MCF 10A (cell line): ENCODE measurements around the gene OSBPL9. TPM values are rescaled to one million over a fixed set of nuclear protein-coding genes. Genes with fewer than 3 reads are reported as not detected.
A peak's percentile ranks its signal among the peaks of the same experiment; 100 is the strongest.

Experiments
- BruUV-seq: library from RNA; stranded (reverse); fragments of 400-500 nt; replicated peaks from 2 replicates; lab custom pipeline; 2021; lab: Mats Ljungman, UMichigan
- CTCF ChIA-PET: fragments of 300-600 bp; sonication (Branson Sonifier 250); formaldehyde crosslinking; extraction: SDS; loops from one replicate; lab custom pipeline; 2021; ENCODE audit warnings: antibody characterized with exemption, inconsistent platforms; lab: Yijun Ruan, JAX
- POLR2A ChIA-PET: fragments of 300-600, 350-650 bp; sonication (Branson Sonifier 250); formaldehyde crosslinking; extraction: SDS; loops from one replicate; lab custom pipeline; 2020; ENCODE audit warnings: antibody characterized with exemption, inconsistent platforms; lab: Yijun Ruan, JAX
- DNase-seq: peaks from one replicate; pipeline ENCODE4 v3.0.0-alpha.2; 2018; ENCODE audit not compliant: unreplicated experiment
- H3K27ac Mint-ChIP-seq: one replicate; pipeline ENCODE4 v1.8.0; 2022; ENCODE audit warnings: mild to moderate bottlenecking, low read depth, mixed read lengths; ENCODE audit not compliant: unreplicated experiment
- H3K27me3 Mint-ChIP-seq: one replicate; pipeline ENCODE4 v1.8.0; 2022; ENCODE audit warnings: mixed read lengths; ENCODE audit not compliant: insufficient read depth, unreplicated experiment
- H3K36me3 Mint-ChIP-seq: one replicate; pipeline ENCODE4 v1.8.0; 2022; ENCODE audit warnings: mild to moderate bottlenecking, moderate library complexity, mixed read lengths; ENCODE audit not compliant: insufficient read depth, unreplicated experiment
- H3K4me1 Mint-ChIP-seq: one replicate; pipeline ENCODE4 v1.8.0; 2022; ENCODE audit warnings: mixed read lengths; ENCODE audit not compliant: insufficient read depth, unreplicated experiment
- H3K4me3 Mint-ChIP-seq: one replicate; pipeline ENCODE4 v1.8.0; 2022; ENCODE audit warnings: mild to moderate bottlenecking, moderate library complexity, mixed read lengths; ENCODE audit not compliant: unreplicated experiment
- H3K9me3 Mint-ChIP-seq: one replicate; pipeline ENCODE4 v1.8.0; 2022; ENCODE audit warnings: mixed read lengths; ENCODE audit not compliant: unreplicated experiment
- CTCF ChIP-seq: fragments of 200-600 bp; IDR thresholded peaks from one replicate; pipeline ENCODE4 v1.8.0; 2022; ENCODE audit warnings: antibody characterized with exemption, mild to moderate bottlenecking; ENCODE audit not compliant: unreplicated experiment
- intact Hi-C: fragments of 100-400 bp; cut with micrococcal nuclease; formaldehyde crosslinking; loops from 2 replicates; pipeline ENCODE4 v1.14.1; 2022
- total RNA-seq: library from RNA; stranded (reverse); gene quantifications from 2 replicates; pipeline ENCODE4 v1.2.3, GENCODE V29; 2022

The OSBPL9 gene
- total RNA-seq, 1 experiment from 2014 or later = 51.7 TPM

- intact Hi-C loops = no loop called here
- no peak for TF ChIP-seq CTCF
- POLR2A ChIA-PET = interaction anchor here (0.7 to 1.0 kb wide), 2 partner anchors 19 to 134 kb away, joined by 3 to 4 read pairs; no protein-coding TSS in a partner anchor
- Mint-ChIP-seq H3K27ac (no peak overlapping the region), H3K4me1 (peaks cover 17% of the 10 kb centered on the region), H3K27me3 (no peaks in the 10 kb centered on the region), H3K36me3 (peaks cover 20% of the 10 kb centered on the region), H3K9me3 (no peaks in the 10 kb centered on the region), H3K4me3 (no peak overlapping the region)
- BruUV-seq = no TSS peak
- CTCF ChIA-PET = no interaction called here
- no peak for DNase-seq
Observed at GRCh38 chr1:51745304-51745570, 128.3 kb downstream of the OSBPL9 start.

GRCh38 chr1:51749151-51749550, 132.3 kb downstream of the OSBPL9 start:
- POLR2A ChIA-PET = interaction anchor here (1.9 kb wide), 1 partner anchor 11 kb away, joined by 8 read pairs; no protein-coding TSS in a partner anchor

GRCh38 chr1:51750218-51750617, 133.3 kb downstream of the OSBPL9 start:
- intact Hi-C loops = no loop called here
- no peak overlapping the region for H3K4me3 Mint-ChIP-seq
- peaks cover 1% of the 10 kb centered on the region for H3K4me1 Mint-ChIP-seq
- H3K27ac Mint-ChIP-seq = no peak overlapping the region
- no peaks in the 10 kb centered on the region for H3K27me3 Mint-ChIP-seq
- DNase-seq = peak; percentile 35
- no TSS peak for BruUV-seq
- CTCF ChIA-PET = interaction anchor here (1.4 to 1.6 kb wide), 2 partner anchors 13 to 19 kb away, joined by 5 to 6 read pairs; no protein-coding TSS in a partner anchor
- H3K36me3 Mint-ChIP-seq = peaks cover 30% of the 10 kb centered on the region
- no peaks in the 10 kb centered on the region for H3K9me3 Mint-ChIP-seq
- TF ChIP-seq CTCF = no peak
- POLR2A ChIA-PET = interaction anchor here (0.8 to 1.9 kb wide), 5 partner anchors 8 to 60 kb away, joined by 3 to 8 read pairs (median 4); no protein-coding TSS in a partner anchor

More at GRCh38 chr1:51749151-51749550, 132.3 kb downstream of the OSBPL9 start:
- CTCF ChIA-PET = interaction anchor here (0.7 to 1.6 kb wide), 3 partner anchors 12 to 388 kb away, joined by 5 read pairs; no protein-coding TSS in a partner anchor
- H3K27ac Mint-ChIP-seq = no peak overlapping the region
- intact Hi-C loops = no loop called here
- no peaks in the 10 kb centered on the region for H3K9me3 Mint-ChIP-seq
- no peak for TF ChIP-seq CTCF
- no peak overlapping the region for H3K4me3 Mint-ChIP-seq
- no peaks in the 10 kb centered on the region for H3K27me3 Mint-ChIP-seq
- BruUV-seq = no TSS peak
- H3K4me1 Mint-ChIP-seq = peaks cover 7% of the 10 kb centered on the region
- peaks cover 24% of the 10 kb centered on the region for H3K36me3 Mint-ChIP-seq
- no peak for DNase-seq

- CTCF ChIA-PET = interaction anchor here (0.8 to 1.6 kb wide), 4 partner anchors 10 to 459 kb away, joined by 3 to 6 read pairs (median 4); no protein-coding TSS in a partner anchor
- no TSS peak for BruUV-seq
- POLR2A ChIA-PET = interaction anchor here (0.8 to 1.9 kb wide), 5 partner anchors 8 to 61 kb away, joined by 3 to 8 read pairs (median 4); no protein-coding TSS in a partner anchor
- peak; percentile 43 for DNase-seq
- no peak for TF ChIP-seq CTCF
- H3K4me3 Mint-ChIP-seq = no peak overlapping the region
- intact Hi-C loops = no loop called here
- H3K36me3 Mint-ChIP-seq = peaks cover 35% of the 10 kb centered on the region
- no peaks in the 10 kb centered on the region for H3K4me1 Mint-ChIP-seq
- H3K9me3 Mint-ChIP-seq = no peaks in the 10 kb centered on the region
- H3K27me3 Mint-ChIP-seq = no peaks in the 10 kb centered on the region
- H3K27ac Mint-ChIP-seq = no peak overlapping the region
Observed at GRCh38 chr1:51750729-51751128, 133.8 kb downstream of the OSBPL9 start.
